Pancreas (tissue), 10 donors: ENCODE results near the gene ANGEL1. TPM values are rescaled to one million over a fixed set of nuclear protein-coding genes. Genes with fewer than 3 reads are reported as not detected.

Source experiments
- ATAC-seq, 4 donors: fragments of 200-7000 bp; cut with Tn5 transposase; one replicate each; pipeline versions ENCODE4 v1.8.0 to v1.9.1; 2020; ENCODE audit warnings: mild to moderate bottlenecking in 4 of 4, moderate library complexity in 4 of 4
- DNase-seq, 6 donors: peaks; one replicate each; pipeline ENCODE4 v3.0.0-alpha.2; 2020
- FAIRE-seq: peaks from 2 replicates; lab custom pipeline; 2012; peaks lifted over from hg19 to GRCh38; lab: Jason Lieb, UNC
- H3K27ac ChIP-seq, 4 donors: fragments of 200-600 bp; sonication (generic); 1 replicate in 3 of 4; 2 replicates in 1 of 4; pipeline versions ENCODE4 v1.5.0 to v1.8.0; 2020
- H3K27me3 ChIP-seq, 4 donors: fragments of 200-600 bp; one replicate each; pipeline ENCODE4 v1.8.0; 2021
- H3K36me3 ChIP-seq, 3 donors: fragments of 200-600 bp; sonication (generic) in 1 of 3; one replicate each; pipeline versions ENCODE4 v1.5.0 to v1.8.0; 2020 to 2021
- H3K4me1 ChIP-seq, 3 donors: fragments of 200-600 bp; one replicate each; pipeline ENCODE4 v1.8.0; 2021
- H3K4me3 ChIP-seq, 4 donors: fragments of 200-600 bp; sonication (generic) in 2 of 4; one replicate each; pipeline versions ENCODE4 v1.5.0 to v1.8.0; 2020 to 2021
- H3K9me3 ChIP-seq, 4 donors: fragments of 200-600 bp; one replicate each; pipeline ENCODE4 v1.8.0; 2021
- CTCF ChIP-seq, 4 donors: fragments of 200-600 bp; sonication (generic) in 3 of 4; IDR thresholded peaks; one replicate each; pipeline versions ENCODE4 v1.5.0 to v1.8.0; 2021; ENCODE audit warnings: antibody characterized with exemption in 4 of 4
- WGBS, 2 donors: extraction: QIAGEN DNeasy Blood & Tissue Kit; methylation state at CpG; one replicate each; pipeline ENCODE4 v1.1.7; 2013; 5-methylcytosine and 5-hydroxymethylcytosine counted together
- intact Hi-C, 3 donors: fragments of 100-400 bp; cut with DNase I; formaldehyde crosslinking; loops; one replicate each; pipeline versions ENCODE4 v1.11.1 to v1.14.2; 2022
- polyA plus RNA-seq, 2 donors: library from polyadenylated mRNA; stranded (reverse); fragments of 200-250 nt; gene quantifications; one replicate each; pipeline ENCODE4 v1.2.3, GENCODE V29; 2013
- total RNA-seq, 6 donors: library from RNA; stranded (reverse); fragmentation: NEBNext Ultra II Directional in 4 of 6; extraction: Animal tissue kit (Norgen Biotek cat#: 25700) in 4 of 6; gene quantifications; one replicate each; pipeline versions ENCODE4 v1.2.1 to v1.2.4, GENCODE V29; 2021 to 2023
- donor health status: healthy with polysubstance abuse.
- donor health status: DM: no; HTN: no; CAD: no; lungs with moderate emphysema.
- donor health status: DM: no; HTN: no; CAD: no.
- donor health status: control.
- donor health status: control.
- donor health status: Bipolar disorder and iron deficiency.
- donor health status: DM: yes; HTN: yes; CAD: no.
- donor health status: DM: no; HTN: no; CAD: no.
- donor health status: DM: no; HTN: no; CAD: no.
- donor health status: DM: yes; HTN: yes; CAD: no.

Gene ANGEL1
- total and polyA plus RNA-seq, 8 donors: 25.8 to 40.1 (median 30.5) TPM

DNA sequence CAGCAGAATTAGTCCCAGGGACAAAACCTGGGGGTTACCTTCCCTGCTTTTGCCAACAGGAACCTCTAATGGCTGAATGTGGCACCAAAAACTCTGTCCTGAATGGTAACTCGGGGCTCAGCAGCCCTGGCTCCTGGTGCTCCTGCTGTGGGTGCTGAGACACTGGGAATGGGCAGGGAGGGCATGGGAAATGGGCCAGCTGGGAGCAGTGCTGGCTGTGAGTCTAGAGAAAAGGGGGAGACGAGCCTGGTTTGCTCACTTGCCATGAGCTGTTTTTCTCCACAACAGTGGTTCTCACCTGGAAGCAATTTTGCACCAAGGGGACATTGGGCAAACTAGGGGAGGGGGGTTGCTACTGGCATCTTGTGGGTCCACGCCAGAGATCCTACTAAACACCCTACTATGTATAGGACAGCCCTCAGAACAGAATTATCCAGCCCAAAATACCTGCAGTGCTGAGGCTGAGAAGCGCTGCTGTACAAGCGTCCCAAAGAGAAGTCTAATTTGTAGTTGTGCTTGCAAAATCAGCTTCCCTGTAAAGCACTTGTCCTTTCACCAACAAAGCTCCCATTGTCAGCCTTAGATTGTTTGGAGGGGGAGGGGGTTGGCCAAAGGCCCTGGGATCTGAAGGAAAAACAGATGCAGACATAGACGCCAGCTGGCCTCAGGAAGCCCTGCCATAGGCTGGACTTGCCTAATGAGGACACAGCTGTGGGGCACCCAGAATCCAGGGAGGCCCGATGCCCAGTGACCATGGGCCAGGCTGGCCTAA is 17.2 kb upstream of the ANGEL1 start:
- peaks cover 65 to 75% (median 68%) of the 10 kb centered on the region in 3 donors for H3K4me1 ChIP-seq
- intact Hi-C loops: no loop called here
- no peaks in the 10 kb centered on the region for H3K36me3 ChIP-seq
- ATAC-seq (peak; percentile 58 to 68 (median 64)), FAIRE-seq (no peak), DNase-seq (peak; percentile 81 to 90 (median 88))
- no peaks in the 10 kb centered on the region for H3K9me3 ChIP-seq
- WGBS, 2 donors: 15 to 23% methylated on average over 7 of the region's 7 CpGs
- peak overlapping the region in 1 of 4 donors; percentile 47 for H3K4me3 ChIP-seq
- no peak for TF ChIP-seq CTCF (IDR thresholded peaks at IDR 0.05)
- no peaks in the 10 kb centered on the region for H3K27me3 ChIP-seq
- peak overlapping the region; percentile 79 to 96 (median 86) for H3K27ac ChIP-seq

DNA sequence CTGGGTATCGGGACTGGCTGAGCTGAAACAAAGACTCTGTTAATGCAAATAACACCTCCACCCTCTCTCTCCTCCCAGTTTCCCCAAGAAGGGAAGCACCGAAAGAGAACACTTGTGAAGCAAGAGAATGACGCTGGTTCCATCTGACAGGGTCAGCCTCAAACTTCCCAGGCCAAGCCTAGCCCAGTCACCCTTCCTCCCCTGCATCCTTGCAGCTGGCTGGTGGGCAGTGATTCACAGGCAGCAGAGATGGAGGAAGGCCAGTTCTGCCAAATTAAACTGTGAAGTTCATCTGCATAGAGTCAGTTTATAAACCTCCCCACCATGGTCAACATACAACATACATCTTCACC is 16.3 kb upstream of the ANGEL1 start:
- intact Hi-C loops: no loop called here

GRCh38 chr14:76828339-76829012 is 15.8 kb upstream of the ANGEL1 start:
- Histone ChIP-seq H3K4me1 (peaks cover 54 to 67% (median 54%) of the 10 kb centered on the region in 3 donors), H3K27ac (peak overlapping the region; percentile 79 to 96 (median 86)), H3K4me3 (peak overlapping the region in 3 of 4 donors; percentile 20 to 47 (median 32)), H3K9me3 (no peaks in the 10 kb centered on the region), H3K36me3 (no peaks in the 10 kb centered on the region), H3K27me3 (no peaks in the 10 kb centered on the region)
- intact Hi-C loops: no loop called here
- TF ChIP-seq CTCF (IDR thresholded peaks at IDR 0.05): no peak
- ATAC-seq (peak; percentile 72 to 80 (median 76)), DNase-seq (peak; percentile 85 to 94 (median 90)), FAIRE-seq (no peak)
- WGBS, 2 donors: 12 to 13% methylated on average over 17 of the region's 17 CpGs

More for the DNA sequence above, 16.3 kb upstream of the ANGEL1 start:
- FAIRE-seq (no peak), DNase-seq (peak in 4 of 6 donors; percentile 50 to 74 (median 66)), ATAC-seq (peak; percentile 32 to 62 (median 46))
- TF ChIP-seq CTCF (IDR thresholded peaks at IDR 0.05): no peak
- peak overlapping the region; percentile 79 to 96 (median 86) for H3K27ac ChIP-seq
- no peaks in the 10 kb centered on the region for H3K36me3 ChIP-seq
- peaks cover 59 to 72% (median 60%) of the 10 kb centered on the region in 3 donors for H3K4me1 ChIP-seq
- H3K9me3 ChIP-seq: no peaks in the 10 kb centered on the region
- WGBS, 2 donors: 11% methylated on average over 3 of the region's 3 CpGs
- H3K4me3 ChIP-seq: peak overlapping the region in 1 of 4 donors; percentile 47
- no peaks in the 10 kb centered on the region for H3K27me3 ChIP-seq

DNA sequence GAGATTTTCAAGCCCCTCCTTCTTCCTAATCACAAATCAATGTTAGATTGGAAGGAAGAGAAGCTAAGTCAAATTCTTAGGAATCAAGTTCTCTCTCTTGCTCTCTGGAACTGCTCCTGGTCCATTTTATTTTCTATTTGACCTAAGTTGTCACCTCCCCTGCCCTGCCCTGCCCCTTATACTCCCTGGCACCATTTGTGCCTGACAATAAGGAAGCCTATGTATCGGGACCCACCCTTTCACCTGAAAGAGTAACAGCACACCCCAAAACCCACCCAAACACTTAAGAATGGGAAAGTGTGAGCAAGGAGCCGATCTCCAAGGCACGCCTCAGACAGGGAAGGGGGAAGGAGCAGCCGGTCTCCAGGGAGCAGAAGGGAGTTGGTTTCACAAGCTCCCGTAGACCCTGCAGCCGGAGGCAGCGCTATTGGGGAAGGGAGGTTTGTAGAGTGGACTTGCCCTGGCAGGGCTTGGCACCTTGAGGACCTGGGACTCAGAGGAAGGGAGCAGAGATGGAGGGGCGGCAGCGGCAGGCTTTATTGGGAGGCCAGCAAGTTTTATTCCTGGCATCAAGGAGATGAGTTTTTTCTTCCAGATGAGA is 15.1 kb upstream of the ANGEL1 start:
- DNase-seq (peak; percentile 46 to 73 (median 56)), FAIRE-seq (no peak), ATAC-seq (peak; percentile 16 to 48 (median 42))
- TF ChIP-seq CTCF (IDR thresholded peaks at IDR 0.05): no peak
- intact Hi-C loops: no loop called here
- Histone ChIP-seq H3K9me3 (no peaks in the 10 kb centered on the region), H3K4me3 (peak overlapping the region in 3 of 4 donors; percentile 20 to 47 (median 32)), H3K27ac (peak overlapping the region; percentile 79 to 96 (median 86)), H3K27me3 (no peaks in the 10 kb centered on the region), H3K36me3 (no peaks in the 10 kb centered on the region), H3K4me1 (peaks cover 47 to 62% (median 48%) of the 10 kb centered on the region in 3 donors)
- whole genome bisulfite sequencing, 2 donors: 15 to 20% methylated on average over 9 of the region's 9 CpGs
